Neuronal stem cell (in vitro differentiated cells): ENCODE data around the gene SUN2.

ENCODE experiments used
- DNase-seq: peaks from one replicate; pipeline ENCODE4 v3.0.0-alpha.2; 2013; ENCODE audit warnings: low spot score
- H2AFZ ChIP-seq: one replicate; pipeline ENCODE4 v1.6.1; 2013; ENCODE audit warnings: mild to moderate bottlenecking, low read length, inconsistent platforms
- H2AK5ac ChIP-seq: 2 replicates; pipeline ENCODE4 v1.6.1; 2013; ENCODE audit warnings: low read depth, mild to moderate bottlenecking, inconsistent platforms, low read length, moderate library complexity, mixed read lengths
- H2BK120ac ChIP-seq: 2 replicates; pipeline ENCODE4 v1.6.1; 2013; ENCODE audit warnings: low read depth, mild to moderate bottlenecking, inconsistent platforms, low read length, moderate library complexity, mixed read lengths
- H2BK12ac ChIP-seq: one replicate; pipeline ENCODE4 v1.6.1; 2013; ENCODE audit warnings: low read length, inconsistent platforms
- H2BK15ac ChIP-seq: 2 replicates; pipeline ENCODE4 v1.6.1; 2013; ENCODE audit warnings: mild to moderate bottlenecking, low read length, inconsistent platforms, mixed read lengths
- H2BK5ac ChIP-seq: one replicate; pipeline ENCODE4 v1.6.1; 2013; ENCODE audit warnings: inconsistent platforms, mild to moderate bottlenecking, low read length, moderate library complexity
- H3K14ac ChIP-seq: one replicate; pipeline ENCODE4 v1.6.1; 2013; ENCODE audit warnings: low read length, inconsistent platforms
- H3K18ac ChIP-seq: 2 replicates; pipeline ENCODE4 v1.6.1; 2013; ENCODE audit warnings: low read length, inconsistent platforms
- H3K23ac ChIP-seq: 2 replicates; pipeline ENCODE4 v1.6.1; 2013; ENCODE audit warnings: low read depth, mild to moderate bottlenecking, mixed read lengths, low read length, inconsistent platforms; ENCODE audit not compliant: poor library complexity
- H3K27ac ChIP-seq: replicated peaks from 3 replicates; pipeline ENCODE4 v1.5.1; 2013; ENCODE audit warnings: low read length, inconsistent platforms
- H3K27me3 ChIP-seq, 3 experiments: 2 replicates each; pipeline ENCODE4 v1.6.1; 2013; ENCODE audit warnings: low read length in 3 of 3, mild to moderate bottlenecking in 2 of 3, inconsistent platforms in 1 of 3, low read depth in 1 of 3, mixed read lengths in 1 of 3, moderate library complexity in 1 of 3; ENCODE audit not compliant: control insufficient read depth in 3 of 3, insufficient read depth in 3 of 3
- H3K36me3 ChIP-seq, 2 donors: replicated peaks in 1 of 2; 2 replicates each; pipeline ENCODE4 v1.6.1; 2013; ENCODE audit warnings: low read length in 2 of 2; ENCODE audit not compliant: control insufficient read depth in 2 of 2, insufficient read depth in 2 of 2
- H3K4ac ChIP-seq: 2 replicates; pipeline ENCODE4 v1.6.1; 2013; ENCODE audit warnings: inconsistent platforms, mild to moderate bottlenecking, low read length, moderate library complexity
- H3K4me1 ChIP-seq, 2 donors: 1 replicate in 1 of 2; 2 replicates in 1 of 2; pipeline ENCODE4 v1.6.1; 2013; ENCODE audit warnings: low read length in 2 of 2, low read depth in 1 of 2; ENCODE audit not compliant: control insufficient read depth in 2 of 2, insufficient read depth in 1 of 2
- H3K4me2 ChIP-seq: one replicate; pipeline ENCODE4 v1.6.1; 2013; ENCODE audit warnings: mild to moderate bottlenecking, low read length, inconsistent platforms; ENCODE audit not compliant: insufficient read depth, poor library complexity, severe bottlenecking
- H3K4me3 ChIP-seq, 2 donors: 2 replicates each; pipeline ENCODE4 v1.5.1; 2013; ENCODE audit warnings: low read length in 2 of 2, mild to moderate bottlenecking in 2 of 2, inconsistent platforms in 1 of 2, moderate library complexity in 1 of 2
- H3K79me1 ChIP-seq: one replicate; pipeline ENCODE4 v1.6.1; 2013; ENCODE audit warnings: low read depth, mild to moderate bottlenecking, inconsistent platforms, low read length, moderate library complexity
- H3K9ac ChIP-seq: one replicate; pipeline ENCODE4 v1.6.1; 2013; ENCODE audit warnings: mild to moderate bottlenecking, low read depth, low read length, inconsistent platforms; ENCODE audit not compliant: poor library complexity
- H3K9me3 ChIP-seq, 2 donors: replicated peaks in 1 of 2; 2 replicates each; pipeline versions ENCODE3 to v1.6.1; 2013; ENCODE audit warnings: low read length in 2 of 2, mild to moderate bottlenecking in 2 of 2, inconsistent platforms in 1 of 2, low read depth in 1 of 2, mixed read lengths in 1 of 2, moderate library complexity in 1 of 2; ENCODE audit not compliant: control insufficient read depth in 2 of 2, insufficient read depth in 1 of 2
- H4K8ac ChIP-seq: one replicate; pipeline ENCODE4 v1.6.1; 2013; ENCODE audit warnings: low read depth, mild to moderate bottlenecking, inconsistent platforms, low read length, moderate library complexity
- H4K91ac ChIP-seq: one replicate; pipeline ENCODE4 v1.6.1; 2013; ENCODE audit warnings: low read length, low read depth, mild to moderate bottlenecking, inconsistent platforms; ENCODE audit not compliant: poor library complexity
- WGBS, 2 donors: extraction: QIAGEN DNeasy Blood & Tissue Kit; methylation state at CpG; one replicate each; pipeline ENCODE4 v1.1.7; 2013; ENCODE audit warnings: missing lambda C conversion rate in 2 of 2, mixed read lengths in 1 of 2; ENCODE audit not compliant: insufficient read length in 2 of 2, insufficient replicate concordance in 1 of 2; ENCODE audit errors: extremely low coverage in 2 of 2; 5-methylcytosine and 5-hydroxymethylcytosine counted together

The SUN2 gene

GRCh38 chr22:38783095-38783615, 27.4 kb upstream of the SUN2 start:
- no peak overlapping the region for H3K4me3 ChIP-seq
- no CpG with 5 or more reads among the region's 14 CpGs for WGBS, 2 donors
- no peak overlapping the region for H3K27ac ChIP-seq

GRCh38 chr22:38782402-38783094, 26.8 kb upstream of the SUN2 start:
- H4K91ac ChIP-seq, result no peak overlapping the region
- H2BK12ac ChIP-seq, result no peak overlapping the region
- H2AFZ ChIP-seq, result no peak overlapping the region
- WGBS, 2 donors, result no CpG with 5 or more reads among the region's 13 CpGs
- peaks cover 5 to 18% of the 10 kb centered on the region in 2 donors for H3K36me3 ChIP-seq
- H3K4me1 ChIP-seq, result no peaks in the 10 kb centered on the region
- no peak overlapping the region for H2AK5ac ChIP-seq
- DNase-seq, result no peak
- peak overlapping the region; percentile 21 for H3K14ac ChIP-seq
- no peak overlapping the region for H3K4me2 ChIP-seq
- no peak overlapping the region for H2BK15ac ChIP-seq
- H3K79me1 ChIP-seq, result peaks cover 1% of the 10 kb centered on the region
- no peak overlapping the region for H3K18ac ChIP-seq
- H3K9ac ChIP-seq, result peak overlapping the region; percentile 70
- H2BK120ac ChIP-seq, result no peak overlapping the region
- no peak overlapping the region for H4K8ac ChIP-seq
- H3K9me3 ChIP-seq, result no peaks in the 10 kb centered on the region
- H2BK5ac ChIP-seq, result no peak overlapping the region
- no peak overlapping the region for H3K27ac ChIP-seq
- no peak overlapping the region for H3K4me3 ChIP-seq
- no peak overlapping the region for H3K4ac ChIP-seq
- peak overlapping the region; percentile 51 for H3K23ac ChIP-seq
- H3K27me3 ChIP-seq, result no peaks in the 10 kb centered on the region

More at GRCh38 chr22:38783095-38783615, 27.4 kb upstream of the SUN2 start:
- H3K18ac ChIP-seq, result peak overlapping the region; percentile 22
- no peak overlapping the region for H2BK12ac ChIP-seq
- no peak overlapping the region for H2BK120ac ChIP-seq
- no peak overlapping the region for H2BK5ac ChIP-seq
- H3K9me3 ChIP-seq, result no peaks in the 10 kb centered on the region
- H3K79me1 ChIP-seq, result peaks cover 1% of the 10 kb centered on the region
- H3K4me2 ChIP-seq, result no peak overlapping the region
- no peak overlapping the region for H2AFZ ChIP-seq
- no peaks in the 10 kb centered on the region for H3K27me3 ChIP-seq
- H3K23ac ChIP-seq, result peak overlapping the region; percentile 51
- no peak for DNase-seq
- H3K9ac ChIP-seq, result peak overlapping the region; percentile 70
- H2AK5ac ChIP-seq, result peak overlapping the region; percentile 33
- no peak overlapping the region for H4K8ac ChIP-seq
- H4K91ac ChIP-seq, result no peak overlapping the region
- peak overlapping the region; percentile 39 for H3K14ac ChIP-seq
- no peaks in the 10 kb centered on the region for H3K4me1 ChIP-seq
- peaks cover 8 to 18% of the 10 kb centered on the region in 2 donors for H3K36me3 ChIP-seq
- no peak overlapping the region for H2BK15ac ChIP-seq
- H3K4ac ChIP-seq, result no peak overlapping the region

- Histone ChIP-seq H2BK120ac (no peak overlapping the region), H2AK5ac (no peak overlapping the region), H3K27ac (no peak overlapping the region), H3K14ac (peak overlapping the region; percentile 23), H2BK5ac (no peak overlapping the region), H2BK15ac (no peak overlapping the region), H3K18ac (no peak overlapping the region), H4K8ac (no peak overlapping the region), H2AFZ (no peak overlapping the region), H3K4me3 (no peak overlapping the region), H4K91ac (no peak overlapping the region), H2BK12ac (no peak overlapping the region), H3K9me3 (peaks cover 0 to 2% of the 10 kb centered on the region in 2 donors), H3K27me3 (no peaks in the 10 kb centered on the region), H3K9ac (peak overlapping the region; percentile 54), H3K4me1 (peaks cover 0 to under 1% of the 10 kb centered on the region in 2 donors), H3K36me3 (peaks cover 5 to 18% of the 10 kb centered on the region in 2 donors), H3K23ac (peak overlapping the region; percentile 18), H3K4me2 (no peak overlapping the region), H3K4ac (no peak overlapping the region), H3K79me1 (peaks cover 6% of the 10 kb centered on the region)
- WGBS, 2 donors, result no CpG with 5 or more reads among the region's 13 CpGs
- DNase-seq, result no peak
These were observed 25.2 kb upstream of the SUN2 start for GRCh38 chr22:38781033-38781432.

- Histone ChIP-seq H3K27me3 (no peaks in the 10 kb centered on the region), H3K4me1 (peaks cover 0 to 14% of the 10 kb centered on the region in 2 donors), H2AFZ (no peak overlapping the region), H3K9ac (peak overlapping the region; percentile 24), H3K9me3 (peaks cover 0 to 2% of the 10 kb centered on the region in 2 donors), H3K27ac (no peak overlapping the region), H3K4ac (peak overlapping the region; percentile 53), H3K4me2 (no peak overlapping the region), H3K4me3 (no peak overlapping the region), H2BK12ac (peak overlapping the region; percentile 63), H2BK5ac (no peak overlapping the region), H4K91ac (no peak overlapping the region), H3K23ac (peak overlapping the region; percentile 44), H3K79me1 (peaks cover 6% of the 10 kb centered on the region), H3K36me3 (peaks cover 5 to 18% of the 10 kb centered on the region in 2 donors), H2BK15ac (no peak overlapping the region), H2AK5ac (no peak overlapping the region), H3K18ac (peak overlapping the region; percentile 40), H4K8ac (no peak overlapping the region), H2BK120ac (no peak overlapping the region), H3K14ac (peak overlapping the region; percentile 64)
- no CpG with 5 or more reads among the region's 27 CpGs for whole genome bisulfite sequencing, 2 donors
- DNase-seq, result no peak
These were observed 21.4 kb upstream of the SUN2 start for GRCh38 chr22:38777087-38777671.
